Heart left ventricle (tissue), 13 donors: ENCODE data around the gene CFAP73.

Source experiments
- POLR2A ChIP-seq, 2 donors: fragments of 450-650 bp; IDR thresholded peaks; one replicate each; pipeline ENCODE4 v1.6.1; 2017; ENCODE audit warnings: antibody characterized with exemption in 2 of 2, mild to moderate bottlenecking in 2 of 2, moderate library complexity in 2 of 2
- TF ChIP-seq, protein P1 (sequence below), 12 donors: fragments of 200-600 bp; sonication (generic) in 4 of 12; IDR thresholded peaks; one replicate each; pipeline versions ENCODE4 v1.5.0 to v1.8.0; 2018 to 2022; ENCODE audit warnings: antibody characterized with exemption in 12 of 12, mild to moderate bottlenecking in 5 of 12
- donor health status: ischemic (EF 13 %, LVEDD 7.1; RV severe dilation, severe dysfunction).
- donor health status: DM: no; HTN: yes; CAD: no.
- donor health status: DM: no; HTN: no; CAD: no.
- donor health status: ischemic (EF 25% LVEDD 6.9; RV normal size, moderate dysfunction).
- donor health status: ischemic (EF 25% LVEDD 5.7; RV mildly dilated, moderate dysfunction).
- donor health status: ischemic (EF 35%, LVEDD 5.7; RV mildly dilated, moderate dysfunction).
- donor health status: nonischemic (EF 11% LVEDD 7.7; RV severe dilation, severe dysfunction).
- donor health status: DM: yes; HTN: yes; CAD: no.
- donor health status: PGD.
- donor health status: ischemic (EF 29% LVEDD 5.4; RV normal size, mild dysfunction).
- donor health status: nonischemic (EF 23%, LVEDD 6.1; RV moderate dilation, normal function).

GRCh38 chr12:113137861-113138783 lies 11.4 kb upstream of the CFAP73 start:
- TF ChIP-seq, protein P1, sequence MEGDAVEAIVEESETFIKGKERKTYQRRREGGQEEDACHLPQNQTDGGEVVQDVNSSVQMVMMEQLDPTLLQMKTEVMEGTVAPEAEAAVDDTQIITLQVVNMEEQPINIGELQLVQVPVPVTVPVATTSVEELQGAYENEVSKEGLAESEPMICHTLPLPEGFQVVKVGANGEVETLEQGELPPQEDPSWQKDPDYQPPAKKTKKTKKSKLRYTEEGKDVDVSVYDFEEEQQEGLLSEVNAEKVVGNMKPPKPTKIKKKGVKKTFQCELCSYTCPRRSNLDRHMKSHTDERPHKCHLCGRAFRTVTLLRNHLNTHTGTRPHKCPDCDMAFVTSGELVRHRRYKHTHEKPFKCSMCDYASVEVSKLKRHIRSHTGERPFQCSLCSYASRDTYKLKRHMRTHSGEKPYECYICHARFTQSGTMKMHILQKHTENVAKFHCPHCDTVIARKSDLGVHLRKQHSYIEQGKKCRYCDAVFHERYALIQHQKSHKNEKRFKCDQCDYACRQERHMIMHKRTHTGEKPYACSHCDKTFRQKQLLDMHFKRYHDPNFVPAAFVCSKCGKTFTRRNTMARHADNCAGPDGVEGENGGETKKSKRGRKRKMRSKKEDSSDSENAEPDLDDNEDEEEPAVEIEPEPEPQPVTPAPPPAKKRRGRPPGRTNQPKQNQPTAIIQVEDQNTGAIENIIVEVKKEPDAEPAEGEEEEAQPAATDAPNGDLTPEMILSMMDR (IDR thresholded peaks at IDR 0.05), result no peak
- TF ChIP-seq POLR2A (IDR thresholded peaks at IDR 0.05), result no peak
